Nephron progenitor cell (in vitro differentiated cells): ENCODE results near the gene UBR2.

Source experiments
- DNase-seq: peaks from one replicate; pipeline ENCODE4 v3.0.0; 2021
- H3K27ac Mint-ChIP-seq: 2 replicates; pipeline ENCODE4 v1.8.0; 2021; ENCODE audit warnings: mild to moderate bottlenecking, moderate library complexity, mixed read lengths
- H3K27me3 Mint-ChIP-seq: 2 replicates; pipeline ENCODE4 v1.8.0; 2021; ENCODE audit warnings: mild to moderate bottlenecking, low read depth, mixed read lengths; ENCODE audit not compliant: poor library complexity
- H3K36me3 Mint-ChIP-seq: 2 replicates; pipeline ENCODE4 v1.8.0; 2021; ENCODE audit warnings: low read depth, mixed read lengths
- H3K4me1 Mint-ChIP-seq: 2 replicates; pipeline ENCODE4 v1.8.0; 2021; ENCODE audit warnings: mixed read lengths
- H3K4me3 Mint-ChIP-seq: 2 replicates; pipeline ENCODE4 v1.8.0; 2021; ENCODE audit warnings: mild to moderate bottlenecking, moderate library complexity, mixed read lengths
- H3K9me3 Mint-ChIP-seq: 2 replicates; pipeline ENCODE4 v1.8.0; 2021; ENCODE audit warnings: mild to moderate bottlenecking, moderate library complexity, mixed read lengths
- TF ChIP-seq, protein P1 (sequence below): fragments of 200-600 bp; sonication (generic); IDR thresholded peaks from 2 replicates; pipeline ENCODE4 v1.5.0; 2021; ENCODE audit warnings: antibody characterized with exemption

UBR2 gene

DNA sequence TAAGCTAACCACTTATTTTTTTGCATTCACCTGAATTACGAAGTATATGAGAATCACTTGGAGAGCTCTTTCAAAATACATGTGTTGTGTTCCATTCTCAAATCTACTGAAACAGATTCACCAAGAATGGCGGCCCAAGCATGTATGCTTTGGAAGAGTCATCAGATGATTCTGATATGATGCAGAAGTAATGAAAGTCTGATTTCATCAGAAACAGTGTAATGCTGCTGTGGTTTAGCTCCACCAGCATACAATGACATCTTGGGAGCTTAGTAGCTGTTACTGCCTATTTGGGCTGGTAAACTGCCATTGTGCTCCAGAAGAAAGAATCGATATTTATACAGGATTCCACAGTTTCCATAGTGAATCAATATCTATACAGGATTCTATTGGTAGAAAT lies 52.9 kb downstream of the UBR2 start:
- H3K4me3 Mint-ChIP-seq: no peak overlapping the region
- peaks cover 30% of the 10 kb centered on the region for H3K36me3 Mint-ChIP-seq
- H3K27ac Mint-ChIP-seq: no peak overlapping the region
- H3K27me3 Mint-ChIP-seq: peaks cover 2% of the 10 kb centered on the region
- no peaks in the 10 kb centered on the region for H3K4me1 Mint-ChIP-seq
- DNase-seq: no peak
- no peaks in the 10 kb centered on the region for H3K9me3 Mint-ChIP-seq
- TF ChIP-seq, protein P1, sequence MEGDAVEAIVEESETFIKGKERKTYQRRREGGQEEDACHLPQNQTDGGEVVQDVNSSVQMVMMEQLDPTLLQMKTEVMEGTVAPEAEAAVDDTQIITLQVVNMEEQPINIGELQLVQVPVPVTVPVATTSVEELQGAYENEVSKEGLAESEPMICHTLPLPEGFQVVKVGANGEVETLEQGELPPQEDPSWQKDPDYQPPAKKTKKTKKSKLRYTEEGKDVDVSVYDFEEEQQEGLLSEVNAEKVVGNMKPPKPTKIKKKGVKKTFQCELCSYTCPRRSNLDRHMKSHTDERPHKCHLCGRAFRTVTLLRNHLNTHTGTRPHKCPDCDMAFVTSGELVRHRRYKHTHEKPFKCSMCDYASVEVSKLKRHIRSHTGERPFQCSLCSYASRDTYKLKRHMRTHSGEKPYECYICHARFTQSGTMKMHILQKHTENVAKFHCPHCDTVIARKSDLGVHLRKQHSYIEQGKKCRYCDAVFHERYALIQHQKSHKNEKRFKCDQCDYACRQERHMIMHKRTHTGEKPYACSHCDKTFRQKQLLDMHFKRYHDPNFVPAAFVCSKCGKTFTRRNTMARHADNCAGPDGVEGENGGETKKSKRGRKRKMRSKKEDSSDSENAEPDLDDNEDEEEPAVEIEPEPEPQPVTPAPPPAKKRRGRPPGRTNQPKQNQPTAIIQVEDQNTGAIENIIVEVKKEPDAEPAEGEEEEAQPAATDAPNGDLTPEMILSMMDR: no peak

DNA sequence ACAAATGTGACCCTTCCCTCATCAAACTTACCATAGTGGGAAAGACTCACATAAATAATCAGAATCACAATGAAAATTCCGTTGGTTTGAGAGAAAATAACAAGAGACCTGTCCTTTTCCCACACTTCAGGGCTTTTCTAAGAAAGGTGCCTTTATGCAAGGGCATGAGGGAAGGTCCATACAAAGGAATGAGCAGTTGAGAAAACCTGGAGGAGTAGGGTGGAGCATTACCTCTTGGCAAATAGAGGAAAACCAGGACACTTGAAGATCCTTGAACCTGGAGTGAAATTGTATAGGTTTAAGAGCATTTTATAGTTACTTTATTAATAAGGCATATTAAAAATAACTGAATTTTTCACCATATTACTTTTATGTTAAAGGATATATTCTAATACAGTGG lies 54.3 kb downstream of the UBR2 start:
- peaks cover 32% of the 10 kb centered on the region for H3K36me3 Mint-ChIP-seq
- no peaks in the 10 kb centered on the region for H3K4me1 Mint-ChIP-seq
- H3K27ac Mint-ChIP-seq: peak overlapping the region; percentile 64
- H3K4me3 Mint-ChIP-seq: no peak overlapping the region
- peaks cover 2% of the 10 kb centered on the region for H3K27me3 Mint-ChIP-seq
- DNase-seq: no peak
- TF ChIP-seq, protein P1: no peak
- no peaks in the 10 kb centered on the region for H3K9me3 Mint-ChIP-seq

DNA sequence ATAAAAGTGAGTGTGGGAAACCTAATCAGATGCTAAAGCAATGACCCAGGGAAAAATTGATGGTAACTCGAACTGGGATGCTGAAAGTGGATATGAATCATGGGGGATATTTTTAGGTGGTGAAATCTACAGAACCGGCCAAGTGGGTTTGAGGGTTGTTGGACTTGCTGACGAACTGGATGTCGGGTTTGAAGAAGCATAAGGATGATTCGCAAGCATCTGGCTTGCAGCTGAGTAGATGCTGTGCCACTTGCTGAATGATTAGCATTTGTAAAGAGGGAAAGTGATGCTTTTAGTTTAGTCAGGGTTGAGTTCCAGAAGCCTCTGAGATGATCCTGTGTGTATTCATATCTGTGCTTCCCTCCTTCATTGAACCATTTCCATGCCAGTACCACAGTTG lies 54.9 kb downstream of the UBR2 start:
- H3K4me3 Mint-ChIP-seq: no peak overlapping the region
- no peaks in the 10 kb centered on the region for H3K4me1 Mint-ChIP-seq
- TF ChIP-seq, protein P1: no peak
- DNase-seq: no peak
- H3K36me3 Mint-ChIP-seq: peaks cover 33% of the 10 kb centered on the region
- H3K27ac Mint-ChIP-seq: no peak overlapping the region
- H3K9me3 Mint-ChIP-seq: no peaks in the 10 kb centered on the region
- H3K27me3 Mint-ChIP-seq: peaks cover 2% of the 10 kb centered on the region

DNA sequence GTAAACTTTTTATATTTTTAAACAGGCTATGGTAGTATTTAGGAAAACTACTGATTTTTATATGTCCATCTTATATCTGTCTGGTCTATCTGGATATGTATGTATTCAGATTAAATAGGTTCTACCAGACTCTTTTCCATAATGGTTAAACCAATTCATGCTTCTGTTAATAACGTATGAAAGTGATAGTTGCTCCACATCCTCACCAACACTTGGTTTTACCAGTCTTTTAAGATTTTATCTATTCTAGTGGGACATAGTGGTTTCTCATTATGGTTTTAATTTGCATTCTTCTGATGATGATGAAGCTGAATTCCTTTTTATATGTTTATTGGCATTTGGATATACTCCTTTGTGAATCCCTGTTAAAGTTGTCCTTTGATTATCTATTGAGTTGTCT lies 56.1 kb downstream of the UBR2 start:
- DNase-seq: no peak
- Mint-ChIP-seq H3K4me1 (no peaks in the 10 kb centered on the region), H3K4me3 (no peak overlapping the region), H3K27me3 (peaks cover 2% of the 10 kb centered on the region), H3K36me3 (peaks cover 40% of the 10 kb centered on the region), H3K27ac (no peak overlapping the region), H3K9me3 (no peaks in the 10 kb centered on the region)
- TF ChIP-seq, protein P1: no peak

DNA sequence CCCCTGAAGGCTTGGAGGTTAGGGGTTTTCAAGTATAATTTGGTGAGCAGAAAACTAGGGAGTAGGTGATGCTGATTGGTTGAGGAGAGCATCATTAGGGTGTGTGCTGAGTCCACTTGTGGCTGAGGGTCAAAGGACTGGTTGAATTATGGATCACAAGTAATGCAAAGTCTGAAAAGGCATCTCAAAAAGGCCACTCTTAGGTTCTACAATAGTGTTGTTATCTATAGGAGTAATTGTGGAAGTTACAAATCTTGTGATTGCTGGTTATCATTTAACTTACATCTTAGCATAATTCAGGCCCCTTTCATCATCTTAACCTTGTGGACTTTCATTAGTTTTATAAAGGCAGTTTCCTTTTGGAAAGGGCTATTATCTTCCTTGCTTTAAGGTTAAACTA lies 60.8 kb downstream of the UBR2 start:
- Mint-ChIP-seq H3K27ac (no peak overlapping the region), H3K27me3 (no peaks in the 10 kb centered on the region), H3K9me3 (peaks cover 9% of the 10 kb centered on the region), H3K4me1 (peaks cover 5% of the 10 kb centered on the region), H3K36me3 (peaks cover 67% of the 10 kb centered on the region), H3K4me3 (no peak overlapping the region)
- DNase-seq: no peak
- TF ChIP-seq, protein P1: no peak

DNA sequence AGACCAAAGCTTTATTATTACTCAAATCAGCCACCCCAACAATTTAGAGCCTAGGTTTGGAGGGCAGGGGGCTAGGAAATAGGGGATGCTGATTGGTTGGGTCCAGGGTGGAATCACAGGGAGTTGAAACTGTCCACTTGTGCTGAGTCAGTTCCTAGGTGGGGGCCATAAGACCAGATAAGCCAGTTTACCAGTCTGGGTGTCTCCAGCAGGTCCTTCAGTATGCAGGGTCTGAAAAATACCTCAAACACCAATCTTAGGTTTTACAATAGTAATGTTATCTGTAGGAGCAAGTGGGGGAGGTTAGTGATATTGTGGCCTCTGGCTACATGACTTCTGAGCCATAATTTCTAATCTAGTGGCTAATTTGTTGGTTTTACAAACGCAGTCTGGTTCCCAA lies 63.2 kb downstream of the UBR2 start:
- no peak for DNase-seq
- Mint-ChIP-seq H3K4me3 (no peak overlapping the region), H3K27me3 (no peaks in the 10 kb centered on the region), H3K9me3 (peaks cover 9% of the 10 kb centered on the region), H3K4me1 (peaks cover 5% of the 10 kb centered on the region), H3K36me3 (peaks cover 62% of the 10 kb centered on the region), H3K27ac (no peak overlapping the region)
- TF ChIP-seq, protein P1: no peak
